Neural progenitor cell (in vitro differentiated cells): ENCODE results near the gene SLCO3A1.

Experiments
- EZH2 ChIP-seq: fragments of 200-600 bp; sonication (generic); IDR thresholded peaks from 2 replicates; pipeline ENCODE4 v1.6.1; 2017; ENCODE audit warnings: antibody characterized with exemption, mild to moderate bottlenecking, moderate library complexity
- EZH2phosphoT487 ChIP-seq: fragments of 200-600 bp; sonication (generic); IDR thresholded peaks from 2 replicates; pipeline ENCODE4 v1.6.1; 2017; ENCODE audit warnings: antibody characterized with exemption
- TF ChIP-seq, protein P1 (sequence below): fragments of 200-600 bp; sonication (generic); IDR thresholded peaks from 2 replicates; pipeline ENCODE4 v1.5.1; 2017; ENCODE audit warnings: antibody characterized with exemption, mild to moderate bottlenecking

DNA sequence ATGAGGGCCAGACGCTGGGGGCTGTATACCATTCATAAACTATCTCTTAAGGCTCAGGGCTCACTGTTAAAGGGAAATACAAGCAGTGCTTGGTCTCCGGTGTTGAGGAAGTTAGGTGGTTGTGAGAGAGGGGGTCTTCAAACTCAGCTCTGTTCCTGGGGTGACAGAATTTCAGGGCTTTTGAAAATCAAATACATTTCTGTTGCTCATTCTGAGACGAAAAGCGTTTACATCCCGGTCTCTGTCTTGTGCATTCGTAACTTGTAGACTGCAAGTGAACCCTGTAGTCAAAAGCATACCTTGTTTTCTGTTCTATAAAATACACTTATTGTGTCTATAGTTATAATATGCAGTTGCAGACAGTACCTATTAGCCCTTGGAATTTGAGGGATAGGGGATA lies 1.7 kb downstream of the SLCO3A1 start:
- no peak for TF ChIP-seq EZH2phosphoT487
- TF ChIP-seq EZH2, result no peak
- TF ChIP-seq, protein P1, sequence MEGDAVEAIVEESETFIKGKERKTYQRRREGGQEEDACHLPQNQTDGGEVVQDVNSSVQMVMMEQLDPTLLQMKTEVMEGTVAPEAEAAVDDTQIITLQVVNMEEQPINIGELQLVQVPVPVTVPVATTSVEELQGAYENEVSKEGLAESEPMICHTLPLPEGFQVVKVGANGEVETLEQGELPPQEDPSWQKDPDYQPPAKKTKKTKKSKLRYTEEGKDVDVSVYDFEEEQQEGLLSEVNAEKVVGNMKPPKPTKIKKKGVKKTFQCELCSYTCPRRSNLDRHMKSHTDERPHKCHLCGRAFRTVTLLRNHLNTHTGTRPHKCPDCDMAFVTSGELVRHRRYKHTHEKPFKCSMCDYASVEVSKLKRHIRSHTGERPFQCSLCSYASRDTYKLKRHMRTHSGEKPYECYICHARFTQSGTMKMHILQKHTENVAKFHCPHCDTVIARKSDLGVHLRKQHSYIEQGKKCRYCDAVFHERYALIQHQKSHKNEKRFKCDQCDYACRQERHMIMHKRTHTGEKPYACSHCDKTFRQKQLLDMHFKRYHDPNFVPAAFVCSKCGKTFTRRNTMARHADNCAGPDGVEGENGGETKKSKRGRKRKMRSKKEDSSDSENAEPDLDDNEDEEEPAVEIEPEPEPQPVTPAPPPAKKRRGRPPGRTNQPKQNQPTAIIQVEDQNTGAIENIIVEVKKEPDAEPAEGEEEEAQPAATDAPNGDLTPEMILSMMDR, result no peak
